ENCODE results near the gene MIA. TPM values are rescaled to one million over a fixed set of nuclear protein-coding genes. Genes with fewer than 3 reads are reported as not detected.

Gene MIA
- total RNA-seq, 1 donor from 2014 or later: 9.9 TPM

DNA sequence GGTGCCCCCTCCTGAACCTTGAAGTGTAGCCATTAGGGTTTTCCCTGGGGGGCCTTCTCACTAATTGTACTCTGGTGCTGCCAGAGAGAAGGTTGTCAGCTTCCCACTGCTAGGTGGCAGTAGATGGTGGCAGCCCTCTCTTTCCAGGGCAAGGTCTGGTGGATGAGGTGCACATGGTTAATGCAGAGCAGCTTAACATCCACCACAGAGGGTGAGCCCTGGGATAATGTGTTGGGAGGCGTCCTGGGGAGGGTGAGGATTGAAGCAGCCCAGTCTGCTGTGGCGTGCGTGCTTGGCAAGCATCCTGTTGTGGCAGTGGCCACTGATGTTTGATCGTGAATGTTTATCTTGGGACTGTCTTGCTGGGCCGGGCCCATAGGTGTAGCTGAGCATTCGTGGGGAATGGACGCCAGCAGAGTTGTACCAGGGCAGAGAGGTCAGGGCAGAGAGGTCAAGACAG lies 29.5 kb downstream of the MIA start:
- peaks cover 66% of the 10 kb centered on the region for H3K4me1 Mint-ChIP-seq
- H3K36me3 Mint-ChIP-seq (ENCODE audit: low read depth): peaks cover 5% of the 10 kb centered on the region
- peak overlapping the region; percentile 85 for H3K4me3 Mint-ChIP-seq
- peak overlapping the region; percentile 67 for H3K27ac Mint-ChIP-seq (ENCODE audit: unreplicated experiment)
- no peaks in the 10 kb centered on the region for H3K9me3 Mint-ChIP-seq
- TF ChIP-seq, protein P1, sequence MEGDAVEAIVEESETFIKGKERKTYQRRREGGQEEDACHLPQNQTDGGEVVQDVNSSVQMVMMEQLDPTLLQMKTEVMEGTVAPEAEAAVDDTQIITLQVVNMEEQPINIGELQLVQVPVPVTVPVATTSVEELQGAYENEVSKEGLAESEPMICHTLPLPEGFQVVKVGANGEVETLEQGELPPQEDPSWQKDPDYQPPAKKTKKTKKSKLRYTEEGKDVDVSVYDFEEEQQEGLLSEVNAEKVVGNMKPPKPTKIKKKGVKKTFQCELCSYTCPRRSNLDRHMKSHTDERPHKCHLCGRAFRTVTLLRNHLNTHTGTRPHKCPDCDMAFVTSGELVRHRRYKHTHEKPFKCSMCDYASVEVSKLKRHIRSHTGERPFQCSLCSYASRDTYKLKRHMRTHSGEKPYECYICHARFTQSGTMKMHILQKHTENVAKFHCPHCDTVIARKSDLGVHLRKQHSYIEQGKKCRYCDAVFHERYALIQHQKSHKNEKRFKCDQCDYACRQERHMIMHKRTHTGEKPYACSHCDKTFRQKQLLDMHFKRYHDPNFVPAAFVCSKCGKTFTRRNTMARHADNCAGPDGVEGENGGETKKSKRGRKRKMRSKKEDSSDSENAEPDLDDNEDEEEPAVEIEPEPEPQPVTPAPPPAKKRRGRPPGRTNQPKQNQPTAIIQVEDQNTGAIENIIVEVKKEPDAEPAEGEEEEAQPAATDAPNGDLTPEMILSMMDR (conservative IDR thresholded peaks at IDR 0.05): no peak
- H3K27me3 Mint-ChIP-seq (ENCODE audit: low read depth): peaks cover 3% of the 10 kb centered on the region
- DNase-seq (ENCODE audit: low read depth, low spot score): no peak

DNA sequence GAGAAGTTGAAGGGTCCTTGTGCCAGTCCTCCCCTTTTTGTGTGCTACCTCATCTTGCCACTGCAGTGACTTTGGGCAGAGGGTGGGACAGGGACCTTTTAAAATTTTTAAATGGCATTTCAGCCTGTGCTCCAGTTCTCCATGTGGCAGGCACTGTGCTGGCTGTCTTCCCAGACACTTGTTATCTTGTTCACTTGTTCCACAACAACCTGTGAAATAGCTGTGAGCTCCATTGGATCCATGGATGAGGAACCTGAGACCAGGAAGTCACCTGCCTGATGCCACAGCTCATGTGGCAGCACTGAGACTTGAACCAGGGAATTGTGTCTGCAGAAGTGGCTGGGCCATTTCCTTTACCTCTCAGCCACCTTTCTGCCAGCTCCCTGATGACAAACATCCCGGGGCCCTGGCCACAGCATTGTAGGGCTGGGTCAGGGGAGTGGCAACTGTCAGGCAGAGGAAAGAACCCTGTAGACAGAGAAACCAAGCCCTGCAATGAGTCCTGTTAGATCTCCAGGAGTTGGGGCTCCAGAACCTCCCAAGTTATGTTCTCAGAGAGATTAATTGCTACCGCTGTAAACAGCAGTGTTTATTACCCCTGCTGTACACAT lies 30.0 kb downstream of the MIA start:
- Mint-ChIP-seq H3K9me3 (no peaks in the 10 kb centered on the region), H3K36me3 (ENCODE audit: low read depth) (peaks cover 5% of the 10 kb centered on the region), H3K27ac (ENCODE audit: unreplicated experiment) (no peak overlapping the region), H3K4me1 (peaks cover 66% of the 10 kb centered on the region), H3K4me3 (peak overlapping the region; percentile 85), H3K27me3 (ENCODE audit: low read depth) (peaks cover 3% of the 10 kb centered on the region)
- no peak for DNase-seq (ENCODE audit: low read depth, low spot score)
- TF ChIP-seq, protein P1 (conservative IDR thresholded peaks at IDR 0.05): no peak

- peak overlapping the region; percentile 85 for H3K4me3 Mint-ChIP-seq
- peaks cover 75% of the 10 kb centered on the region for H3K4me1 Mint-ChIP-seq
- peaks cover 7% of the 10 kb centered on the region for H3K27me3 Mint-ChIP-seq (ENCODE audit: low read depth)
- no peak overlapping the region for H3K27ac Mint-ChIP-seq (ENCODE audit: unreplicated experiment)
- TF ChIP-seq, protein P1 (conservative IDR thresholded peaks at IDR 0.05): peak; percentile 94
- DNase-seq (ENCODE audit: low read depth, low spot score): peak; percentile 94
- H3K9me3 Mint-ChIP-seq: no peaks in the 10 kb centered on the region
- peaks cover 5% of the 10 kb centered on the region for H3K36me3 Mint-ChIP-seq (ENCODE audit: low read depth)
Observed at GRCh38 chr19:40806423-40807146, 31.3 kb downstream of the MIA start.

DNA sequence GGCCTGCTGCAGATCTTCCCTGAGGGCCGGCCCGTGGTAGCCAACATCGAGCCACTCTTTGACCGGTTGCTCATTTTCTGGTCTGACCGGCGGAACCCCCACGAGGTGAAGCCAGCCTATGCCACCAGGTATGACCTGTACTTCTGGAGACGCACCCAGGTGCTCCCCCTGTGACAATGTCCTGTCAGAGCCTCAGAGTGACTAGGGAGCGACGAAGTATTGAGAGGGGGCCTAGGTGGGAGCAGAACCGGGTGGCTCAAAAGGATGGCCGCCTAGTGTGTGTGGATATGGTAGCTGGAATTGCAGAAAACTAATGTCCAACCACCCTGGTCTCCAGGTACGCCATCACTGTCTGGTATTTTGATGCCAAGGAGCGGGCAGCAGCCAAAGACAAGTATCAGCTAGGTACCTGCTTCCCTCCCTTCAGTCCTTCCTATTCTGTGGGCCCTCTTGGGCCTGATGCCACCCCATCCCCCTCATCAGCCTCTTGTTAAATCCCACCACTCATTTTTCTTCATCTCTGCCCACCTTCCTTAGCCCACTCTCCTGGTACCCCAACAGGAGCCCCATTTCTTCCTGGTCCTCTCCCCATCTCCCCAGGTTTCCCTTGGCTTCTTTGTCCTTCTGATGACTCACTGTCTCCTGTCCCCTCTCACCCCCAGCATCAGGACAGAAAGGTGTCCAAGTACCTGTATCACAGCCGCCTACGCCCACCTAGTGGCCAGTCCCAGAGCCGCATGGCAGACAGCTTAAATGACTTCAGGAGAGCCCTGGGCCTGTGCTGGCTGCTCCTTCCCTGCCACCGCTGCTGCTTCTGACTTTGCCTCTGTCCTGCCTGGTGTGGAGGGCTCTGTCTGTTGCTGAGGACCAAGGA lies 32.1 kb downstream of the MIA start:
- Mint-ChIP-seq H3K36me3 (ENCODE audit: low read depth) (peaks cover 4% of the 10 kb centered on the region), H3K4me1 (peaks cover 73% of the 10 kb centered on the region), H3K27me3 (ENCODE audit: low read depth) (peaks cover 13% of the 10 kb centered on the region), H3K4me3 (peak overlapping the region; percentile 85), H3K9me3 (no peaks in the 10 kb centered on the region), H3K27ac (ENCODE audit: unreplicated experiment) (peak overlapping the region; percentile 19)
- TF ChIP-seq, protein P1 (conservative IDR thresholded peaks at IDR 0.05): peak; percentile 52
- DNase-seq (ENCODE audit: low read depth, low spot score): no peak

DNA sequence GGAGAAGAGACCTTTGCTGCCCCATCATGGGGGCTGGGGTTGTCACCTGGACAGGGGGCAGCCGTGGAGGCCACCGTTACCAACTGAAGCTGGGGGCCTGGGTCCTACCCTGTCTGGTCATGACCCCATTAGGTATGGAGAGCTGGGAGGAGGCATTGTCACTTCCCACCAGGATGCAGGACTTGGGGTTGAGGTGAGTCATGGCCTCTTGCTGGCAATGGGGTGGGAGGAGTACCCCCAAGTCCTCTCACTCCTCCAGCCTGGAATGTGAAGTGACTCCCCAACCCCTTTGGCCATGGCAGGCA lies 32.7 kb downstream of the MIA start:
- no peak for DNase-seq (ENCODE audit: low read depth, low spot score)
- TF ChIP-seq, protein P1 (conservative IDR thresholded peaks at IDR 0.05): no peak
- Mint-ChIP-seq H3K27ac (ENCODE audit: unreplicated experiment) (no peak overlapping the region), H3K4me3 (peak overlapping the region; percentile 68), H3K4me1 (peaks cover 73% of the 10 kb centered on the region), H3K9me3 (no peaks in the 10 kb centered on the region), H3K27me3 (ENCODE audit: low read depth) (peaks cover 19% of the 10 kb centered on the region), H3K36me3 (ENCODE audit: low read depth) (peaks cover 3% of the 10 kb centered on the region)

Data from neural crest cell (in vitro differentiated cells).